HEK293 (cell line): ENCODE measurements around the gene GNAZ.

Source experiments
- CTCF ChIP-seq: fragments of 450-650 bp; formaldehyde crosslinking; IDR thresholded peaks from 2 replicates; pipeline ENCODE4 v1.5.1; 2016; ENCODE audit warnings: missing biosample characterization, missing genetic modification characterization
- FEZF1 ChIP-seq: fragments of 450-650 bp; formaldehyde crosslinking; IDR thresholded peaks from 2 replicates; pipeline ENCODE4 v1.5.1; 2016; ENCODE audit warnings: missing biosample characterization, missing genetic modification characterization
- PATZ1 ChIP-seq: fragments of 450-650 bp; formaldehyde crosslinking; IDR thresholded peaks from 2 replicates; pipeline ENCODE4 v1.5.1; 2016; ENCODE audit warnings: missing biosample characterization, missing genetic modification characterization
- PRDM1 ChIP-seq: fragments of 450-650 bp; formaldehyde crosslinking; IDR thresholded peaks from 2 replicates; pipeline ENCODE4; 2016; ENCODE audit warnings: missing biosample characterization, missing genetic modification characterization
- REST ChIP-seq: fragments of 450-650 bp; formaldehyde crosslinking; IDR thresholded peaks from 2 replicates; pipeline ENCODE4 v1.5.1; 2016; ENCODE audit warnings: missing biosample characterization, missing genetic modification characterization
- ZBTB1 ChIP-seq: fragments of 450-650 bp; formaldehyde crosslinking; IDR thresholded peaks from 2 replicates; pipeline ENCODE4 v1.5.1; 2016; ENCODE audit warnings: missing biosample characterization, missing genetic modification characterization
- ZBTB7A ChIP-seq: fragments of 450-650 bp; formaldehyde crosslinking; IDR thresholded peaks from 2 replicates; pipeline ENCODE4 v1.5.1; 2016; ENCODE audit warnings: low read depth, missing biosample characterization, missing genetic modification characterization
- ZNF274 ChIP-seq, 2 experiments: fragments of 200-500 bp in 1 of 2; fragments of 450-650 bp in 1 of 2; sonication (Bioruptor generic) in 1 of 2; formaldehyde crosslinking in 1 of 2; IDR thresholded peaks; 2 replicates each; pipeline versions ENCODE4 v1.5.1 to v1.6.1; 2014 to 2016; ENCODE audit warnings: borderline replicate concordance in 1 of 2, inconsistent platforms in 1 of 2, low read length in 1 of 2, missing biosample characterization in 1 of 2, missing genetic modification characterization in 1 of 2
- ZNF37A ChIP-seq: fragments of 450-650 bp; IDR thresholded peaks from 2 replicates; pipeline ENCODE4 v1.5.1; 2018; ENCODE audit warnings: missing biosample characterization, missing genetic modification characterization
- ZNF658 ChIP-seq: fragments of 450-650 bp; formaldehyde crosslinking; IDR thresholded peaks from 2 replicates; pipeline ENCODE4; 2016; ENCODE audit warnings: missing biosample characterization, missing genetic modification characterization
- ZNF660 ChIP-seq: fragments of 450-650 bp; IDR thresholded peaks from 2 replicates; pipeline ENCODE4 v1.5.1; 2018; ENCODE audit warnings: missing biosample characterization, mild to moderate bottlenecking, missing genetic modification characterization
- ZNF747 ChIP-seq: fragments of 450-650 bp; formaldehyde crosslinking; IDR thresholded peaks from 2 replicates; pipeline ENCODE4 v1.5.1; 2016; ENCODE audit warnings: missing biosample characterization, missing genetic modification characterization
- ZNF785 ChIP-seq: fragments of 450-650 bp; formaldehyde crosslinking; IDR thresholded peaks from 2 replicates; pipeline ENCODE4 v1.5.1; 2016; ENCODE audit warnings: missing biosample characterization, missing genetic modification characterization

GRCh38 chr22:23072911-23073491 is 2.7 kb downstream of the GNAZ start:
- no peak for TF ChIP-seq CTCF
- TF ChIP-seq ZBTB1 (tag by site-specific recombination) = no peak
- no peak for TF ChIP-seq ZNF658 (tag by site-specific recombination)
- no peak for TF ChIP-seq PATZ1 (tag by site-specific recombination)
- no peak for TF ChIP-seq ZBTB7A (tag by site-specific recombination)
- TF ChIP-seq PRDM1 (tag by site-specific recombination) = no peak
- no peak for TF ChIP-seq ZNF274 (IDR thresholded peaks at IDR 0.05; ENCODE audit: low read length)
- TF ChIP-seq ZNF274 (tag by site-specific recombination; IDR thresholded peaks at IDR 0.05; ENCODE audit: borderline replicate concordance) = no peak
- TF ChIP-seq ZNF785 = no peak
- TF ChIP-seq ZNF37A (tag by site-specific recombination) = no peak
- no peak for TF ChIP-seq REST (tag by site-specific recombination)
- no peak for TF ChIP-seq ZNF660 (tag by site-specific recombination)
- no peak for TF ChIP-seq FEZF1 (tag by site-specific recombination)
- TF ChIP-seq ZNF747 (tag by site-specific recombination) = no peak
